ENCODE data around the gene UBL4A.

The UBL4A gene

GRCh38 chrX:154460326-154460725 is 26.1 kb downstream of the UBL4A start:
- no peak for DNase-seq

- DNase-seq, result no peak
Observed at GRCh38 chrX:154459832-154460231, 26.6 kb downstream of the UBL4A start.

GRCh38 chrX:154458954-154459778 is 27.2 kb downstream of the UBL4A start:
- DNase-seq, result no peak

- DNase-seq, result peak; percentile 74
Observed at GRCh38 chrX:154458116-154458953, 28.1 kb downstream of the UBL4A start, which contains the start of gene PLXNA3. Gene PLXNA3 (plus strand): TSS chrX:154458281. CDS start chrX:154460184, 1,903 bp downstream.

GRCh38 chrX:154457491-154458115 is 28.8 kb downstream of the UBL4A start:
- peak; percentile 72 for DNase-seq

GRCh38 chrX:154452823-154453222 is 33.6 kb downstream of the UBL4A start:
- no peak for DNase-seq

GRCh38 chrX:154450312-154450711 is 36.1 kb downstream of the UBL4A start:
- no peak for DNase-seq

- no peak for DNase-seq
Observed at GRCh38 chrX:154449618-154450017, 36.8 kb downstream of the UBL4A start.

GRCh38 chrX:154448484-154448883 is 37.9 kb downstream of the UBL4A start:
- no peak for DNase-seq

GRCh38 chrX:154446430-154446829 is 40.0 kb downstream of the UBL4A start:
- DNase-seq, result no peak

GRCh38 chrX:154445776-154446175 is 40.6 kb downstream of the UBL4A start:
- no peak for DNase-seq

- no peak for DNase-seq
Observed at GRCh38 chrX:154444755-154445246, 41.6 kb downstream of the UBL4A start.

- peak; percentile 72 for DNase-seq
Observed at GRCh38 chrX:154443992-154444754, 42.2 kb downstream of the UBL4A start, which contains the start of gene FAM50A. Gene FAM50A (plus strand): TSS chrX:154444141. CDS start chrX:154444236, 95 bp downstream.

- no peak for DNase-seq
Observed at GRCh38 chrX:154443479-154443910, 42.9 kb downstream of the UBL4A start.

- DNase-seq, result no peak
Observed at GRCh38 chrX:154441984-154442707, 44.3 kb downstream of the UBL4A start.

- DNase-seq, result peak; percentile 37
Observed at GRCh38 chrX:154441564-154441963, 44.9 kb downstream of the UBL4A start.

- no peak for DNase-seq
Observed at GRCh38 chrX:154440623-154441357, 45.6 kb downstream of the UBL4A start.

- no peak for DNase-seq
Observed at GRCh38 chrX:154439841-154440240, 46.6 kb downstream of the UBL4A start.

- DNase-seq, result no peak
Observed at GRCh38 chrX:154437971-154438893, 48.2 kb downstream of the UBL4A start.

Data from CD4-positive, alpha-beta T cell treated with Interleukin-17A for 1 hour (primary cell).